Endothelial cell of umbilical vein (primary cell): ENCODE results near the gene NTSR1. TPM values are rescaled to one million over a fixed set of nuclear protein-coding genes. Genes with fewer than 3 reads are reported as not detected.

ENCODE experiments used
- BruUV-seq: library from RNA; stranded (reverse); fragments of 400-500 nt; replicated peaks from 2 replicates; lab custom pipeline; 2021; lab: Mats Ljungman, UMichigan
- CTCF ChIA-PET: fragments of 300-600, 350-600 bp; sonication (Branson Sonifier 250); formaldehyde crosslinking; loops from one replicate; lab custom pipeline; 2021; ENCODE audit warnings: antibody characterized with exemption, inconsistent platforms; lab: Charles Lee
- POLR2A ChIA-PET: fragments of 300-600, 350-600 bp; sonication (Branson Sonifier 250); formaldehyde crosslinking; loops from one replicate; lab custom pipeline; 2021; ENCODE audit warnings: antibody characterized with exemption, inconsistent platforms; lab: Charles Lee
- DNase-seq: peaks from one replicate; pipeline ENCODE4 v3.0.0-alpha.2; 2011; ENCODE audit warnings: low read depth, low spot score
- FAIRE-seq: peaks from 2 replicates; lab custom pipeline; 2011; peaks lifted over from hg19 to GRCh38; lab: Jason Lieb, UNC
- H2AFZ ChIP-seq: 2 replicates; pipeline ENCODE4 v1.6.0; 2012; ENCODE audit warnings: low read depth, low read length, control low read depth, inconsistent platforms
- H3K27ac ChIP-seq: 2 replicates; pipeline ENCODE4 v1.5.1; 2011; ENCODE audit warnings: low read depth, mild to moderate bottlenecking, control low read depth, low read length, moderate library complexity; ENCODE audit not compliant: insufficient read depth
- H3K27me3 ChIP-seq, 2 experiments: 2 replicates each; pipeline versions ENCODE4 v1.6.0 to v1.6.1; 2011; ENCODE audit warnings: low read length in 2 of 2, mixed read lengths in 1 of 2; ENCODE audit not compliant: control insufficient read depth in 2 of 2, insufficient read depth in 2 of 2
- H3K36me3 ChIP-seq, 2 experiments: 2 replicates in 1 of 2; 3 replicates in 1 of 2; pipeline ENCODE4 v1.5.1; 2011; ENCODE audit warnings: low read length in 2 of 2, mild to moderate bottlenecking in 1 of 2, moderate library complexity in 1 of 2; ENCODE audit not compliant: control insufficient read depth in 2 of 2, insufficient read depth in 2 of 2; ENCODE audit errors: extremely low read depth in 1 of 2
- H3K4me1 ChIP-seq: 3 replicates; pipeline ENCODE4 v1.5.1; 2011; ENCODE audit warnings: mild to moderate bottlenecking, low read length; ENCODE audit not compliant: control insufficient read depth, insufficient read depth; ENCODE audit errors: extremely low read depth
- H3K4me2 ChIP-seq: 2 replicates; pipeline ENCODE4 v1.6.1; 2011; ENCODE audit warnings: low read length, control low read depth, mixed read lengths; ENCODE audit not compliant: insufficient read depth
- H3K4me3 ChIP-seq, 3 experiments: fragments of 200-600 bp in 1 of 3; sonication (generic), shearing (Covaris generic) in 1 of 3; replicated peaks in 1 of 3; 2 replicates each; pipeline ENCODE4 v1.5.1; 2011 to 2016; ENCODE audit warnings: control low read depth in 3 of 3, low read length in 3 of 3, mild to moderate bottlenecking in 2 of 3, inconsistent platforms in 1 of 3, low read depth in 1 of 3, moderate library complexity in 1 of 3; ENCODE audit not compliant: insufficient read depth in 1 of 3
- H3K79me2 ChIP-seq: 2 replicates; pipeline ENCODE4 v1.6.0; 2012; ENCODE audit warnings: low read length, inconsistent platforms; ENCODE audit not compliant: control insufficient read depth, insufficient read depth
- H3K9ac ChIP-seq: replicated peaks from 2 replicates; pipeline ENCODE3; 2011; ENCODE audit warnings: low read length, control low read depth; ENCODE audit not compliant: insufficient read depth; ENCODE audit errors: extremely low read depth
- H3K9me1 ChIP-seq: replicated peaks from 3 replicates; pipeline ENCODE4 v1.6.0; 2011; ENCODE audit warnings: mild to moderate bottlenecking, low read length; ENCODE audit not compliant: control insufficient read depth, insufficient read depth; ENCODE audit errors: extremely low read depth
- H3K9me3 ChIP-seq: replicated peaks from 2 replicates; pipeline ENCODE4 v1.5.1; 2012; ENCODE audit warnings: low read length, inconsistent platforms; ENCODE audit not compliant: control insufficient read depth, insufficient read depth
- H4K20me1 ChIP-seq: replicated peaks from 2 replicates; pipeline ENCODE3; 2011; ENCODE audit warnings: mild to moderate bottlenecking, low read length; ENCODE audit not compliant: control insufficient read depth, insufficient read depth; ENCODE audit errors: extremely low read depth
- EZH2 ChIP-seq: IDR thresholded peaks from 2 replicates; pipeline ENCODE4 v1.6.1; 2012; ENCODE audit warnings: borderline replicate concordance, low read depth, mild to moderate bottlenecking, moderate library complexity, low read length, inconsistent platforms; ENCODE audit not compliant: severe bottlenecking
- FOS ChIP-seq: IDR thresholded peaks from 2 replicates; pipeline ENCODE4 v1.6.1; 2011; ENCODE audit warnings: mild to moderate bottlenecking, low read length, moderate library complexity, borderline replicate concordance; ENCODE audit not compliant: insufficient read depth
- GATA2 ChIP-seq: IDR thresholded peaks from 2 replicates; pipeline ENCODE4 v1.7.0; 2011; ENCODE audit warnings: low read depth, mild to moderate bottlenecking, moderate library complexity, mixed read lengths, low read length; ENCODE audit not compliant: insufficient read length, insufficient read depth
- JUN ChIP-seq: IDR thresholded peaks from 2 replicates; pipeline ENCODE4 v1.6.1; 2011; ENCODE audit warnings: borderline replicate concordance, low read depth; ENCODE audit not compliant: insufficient read length, insufficient read depth
- MAX ChIP-seq: IDR thresholded peaks from 2 replicates; pipeline ENCODE4 v1.6.1; 2011; ENCODE audit not compliant: insufficient read depth, insufficient read length
- MYC ChIP-seq: IDR thresholded peaks from one replicate; pipeline ENCODE4 v1.6.1; 2011; ENCODE audit warnings: mild to moderate bottlenecking, low read depth, low read length
- POLR2A ChIP-seq: IDR thresholded peaks from 2 replicates; pipeline ENCODE4 v1.6.1; 2012; ENCODE audit warnings: low read depth, mild to moderate bottlenecking, control low read depth, low read length
- POLR2AphosphoS5 ChIP-seq: IDR thresholded peaks from 2 replicates; pipeline ENCODE4 v1.6.1; 2012; ENCODE audit warnings: low read depth, mild to moderate bottlenecking, control low read depth, low read length, moderate library complexity; ENCODE audit not compliant: insufficient read depth
- dilution Hi-C: fragments of 300-500 bp; cut with MboI; formaldehyde crosslinking; loops from one replicate; pipeline ENCODE4 v1.15.0; 2019; ENCODE audit warnings: low sequenced_read_pairs; ENCODE audit not compliant: extremely low pct_ligation_motif_present
- intact Hi-C: fragments of 100-400 bp; cut with micrococcal nuclease; formaldehyde crosslinking; loops from one replicate; pipeline ENCODE4 v1.10.0; 2022
- polyA plus RNA-seq, 4 experiments: library from polyadenylated mRNA; depleted of rRNA in 3 of 4; stranded (reverse) in 3 of 4; unstranded in 1 of 4; fragments of >200 nt; gene quantifications; 2 replicates each; pipeline versions ENCODE4 v1.2.1 to v1.2.3, GENCODE V29; 2011 to 2012; ENCODE audit warnings: missing spikeins in 1 of 4
- total RNA-seq: library from RNA; stranded (reverse); gene quantifications from 2 replicates; pipeline ENCODE4 v1.2.3, GENCODE V29; 2021
- TF ChIP-seq, protein P1 (sequence below), 2 donors: IDR thresholded peaks; 1 replicate in 1 of 2; 2 replicates in 1 of 2; pipeline ENCODE4 v1.5.1; 2011; ENCODE audit warnings: low read length in 2 of 2, mild to moderate bottlenecking in 2 of 2, moderate library complexity in 2 of 2, control low read depth in 1 of 2, inconsistent platforms in 1 of 2, low read depth in 1 of 2; ENCODE audit not compliant: insufficient read depth in 1 of 2; ENCODE audit errors: extremely low read depth in 1 of 2

Gene NTSR1
- total and polyA plus RNA-seq, 2 donors (not counting 3 experiments of a cell fraction or from before 2014, with no cell fraction given): 0.14 to 2.1 TPM

GRCh38 chr20:62663145-62664018 lies 45.3 kb upstream of the NTSR1 start:
- TF ChIP-seq GATA2: no peak
- no peak for TF ChIP-seq FOS
- TF ChIP-seq, protein P1, sequence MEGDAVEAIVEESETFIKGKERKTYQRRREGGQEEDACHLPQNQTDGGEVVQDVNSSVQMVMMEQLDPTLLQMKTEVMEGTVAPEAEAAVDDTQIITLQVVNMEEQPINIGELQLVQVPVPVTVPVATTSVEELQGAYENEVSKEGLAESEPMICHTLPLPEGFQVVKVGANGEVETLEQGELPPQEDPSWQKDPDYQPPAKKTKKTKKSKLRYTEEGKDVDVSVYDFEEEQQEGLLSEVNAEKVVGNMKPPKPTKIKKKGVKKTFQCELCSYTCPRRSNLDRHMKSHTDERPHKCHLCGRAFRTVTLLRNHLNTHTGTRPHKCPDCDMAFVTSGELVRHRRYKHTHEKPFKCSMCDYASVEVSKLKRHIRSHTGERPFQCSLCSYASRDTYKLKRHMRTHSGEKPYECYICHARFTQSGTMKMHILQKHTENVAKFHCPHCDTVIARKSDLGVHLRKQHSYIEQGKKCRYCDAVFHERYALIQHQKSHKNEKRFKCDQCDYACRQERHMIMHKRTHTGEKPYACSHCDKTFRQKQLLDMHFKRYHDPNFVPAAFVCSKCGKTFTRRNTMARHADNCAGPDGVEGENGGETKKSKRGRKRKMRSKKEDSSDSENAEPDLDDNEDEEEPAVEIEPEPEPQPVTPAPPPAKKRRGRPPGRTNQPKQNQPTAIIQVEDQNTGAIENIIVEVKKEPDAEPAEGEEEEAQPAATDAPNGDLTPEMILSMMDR (IDR thresholded peaks at IDR 0.05; ENCODE audit: extremely low read depth in 1 of 2, insufficient read depth in 1 of 2, low read depth in 1 of 2, low read length in 2 of 2): no peak
- TF ChIP-seq POLR2AphosphoS5: no peak
- no peak for TF ChIP-seq EZH2
- no peak for TF ChIP-seq JUN
- TF ChIP-seq MAX: no peak
- no peak for TF ChIP-seq POLR2A
- no peak for TF ChIP-seq MYC
- Histone ChIP-seq H3K4me2 (no peak overlapping the region), H3K9ac (no peak overlapping the region), H3K27me3 (no peaks in the 10 kb centered on the region), H3K36me3 (no peaks in the 10 kb centered on the region), H2AFZ (no peak overlapping the region), H3K9me1 (no peaks in the 10 kb centered on the region), H3K9me3 (no peaks in the 10 kb centered on the region), H3K27ac (no peak overlapping the region), H3K79me2 (no peaks in the 10 kb centered on the region), H3K4me3 (no peak overlapping the region), H3K4me1 (peaks cover 13% of the 10 kb centered on the region), H4K20me1 (no peaks in the 10 kb centered on the region)
- FAIRE-seq: no peak
- no peak for DNase-seq
- dilution Hi-C loops (no loop called here), intact Hi-C loops (loop anchor here (1.0 kb wide), 1 partner anchor 11 kb away; no protein-coding TSS in a partner anchor)
- BruUV-seq: no TSS peak
- ChIA-PET CTCF (no interaction called here), POLR2A (no interaction called here)
